ENCODE measurements around the gene ZFYVE9.
"Not testable (repeated sequence)": the region's sequence is repeated elsewhere in the genome, so short reads cannot be mapped to it uniquely, and the experiment has no call there.

The ZFYVE9 gene

GRCh38 chr1:52150445-52150844 is 8.6 kb downstream of the ZFYVE9 start:
- in situ Hi-C loops (cut with MboI; ENCODE audit: low sequenced_read_pairs) = not testable (repeated sequence)

DNA sequence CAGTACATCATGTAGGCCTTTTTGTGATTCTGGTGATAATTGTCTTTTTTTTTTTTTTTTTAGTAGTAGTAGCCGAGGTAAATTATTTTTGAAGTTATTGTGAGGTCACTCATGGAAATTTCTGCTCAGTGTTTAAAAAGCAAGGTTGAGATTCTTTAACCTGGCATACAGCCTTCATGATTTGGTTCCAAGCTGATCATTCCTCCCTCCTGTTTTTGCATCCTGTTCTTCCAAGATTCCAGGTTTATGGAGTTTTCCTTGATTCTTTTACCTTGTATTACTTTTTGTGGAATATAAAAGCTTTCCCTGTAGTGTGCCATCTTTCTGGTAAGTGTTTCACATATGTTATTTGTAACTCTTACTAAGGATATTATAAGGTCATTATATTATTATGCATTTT is 9.1 kb downstream of the ZFYVE9 start:
- in situ Hi-C loops (cut with MboI; ENCODE audit: low sequenced_read_pairs) = no loop called here

DNA sequence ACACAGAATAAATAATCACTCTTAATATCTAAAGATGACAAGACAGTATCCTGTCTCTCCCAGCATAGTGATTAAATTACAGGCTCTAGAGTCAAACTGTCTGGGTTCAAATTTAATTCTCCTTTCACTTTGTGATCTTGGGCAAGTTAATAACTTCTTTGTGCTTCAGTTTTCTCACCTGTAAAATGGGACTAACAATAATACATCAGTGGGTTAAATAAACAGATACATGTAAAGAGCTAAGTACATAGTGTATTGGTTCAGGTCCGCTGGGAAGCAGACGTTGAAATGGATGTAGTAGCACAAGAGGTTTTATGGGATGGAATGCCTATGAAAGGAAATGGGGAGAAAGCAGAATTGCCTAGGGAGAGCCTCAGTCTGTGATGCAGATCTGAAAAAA is 10.7 kb downstream of the ZFYVE9 start:
- in situ Hi-C loops (cut with MboI; ENCODE audit: low sequenced_read_pairs) = no loop called here

- in situ Hi-C loops (cut with MboI; ENCODE audit: low sequenced_read_pairs) = no loop called here
These were observed 11.1 kb downstream of the ZFYVE9 start for GRCh38 chr1:52153010-52153409.

- in situ Hi-C loops (cut with MboI; ENCODE audit: low sequenced_read_pairs) = no loop called here
These were observed 12.0 kb downstream of the ZFYVE9 start for GRCh38 chr1:52153898-52154297.

DNA sequence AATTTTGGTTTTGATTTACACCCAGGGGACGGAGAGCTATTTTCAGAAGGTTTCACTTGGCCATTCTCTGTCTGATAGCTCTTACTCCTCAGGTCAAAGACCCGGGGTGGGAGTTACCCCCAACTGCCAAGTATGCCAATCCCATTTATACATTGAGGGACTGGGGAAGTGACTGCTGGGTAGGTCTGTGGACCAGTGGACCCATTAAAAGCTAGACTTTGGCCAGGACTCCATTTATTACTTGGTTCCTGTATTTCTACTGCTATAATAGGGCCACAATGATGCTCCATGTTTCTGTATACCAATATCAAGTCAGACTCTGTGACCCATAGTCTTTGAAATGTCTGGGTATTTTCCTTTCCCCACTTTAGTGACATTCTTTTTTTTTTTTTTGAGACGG is 14.6 kb downstream of the ZFYVE9 start:
- in situ Hi-C loops (cut with MboI; ENCODE audit: low sequenced_read_pairs) = no loop called here

- in situ Hi-C loops (cut with MboI; ENCODE audit: low sequenced_read_pairs) = no loop called here
These were observed 15.7 kb downstream of the ZFYVE9 start for GRCh38 chr1:52157582-52157981.

DNA sequence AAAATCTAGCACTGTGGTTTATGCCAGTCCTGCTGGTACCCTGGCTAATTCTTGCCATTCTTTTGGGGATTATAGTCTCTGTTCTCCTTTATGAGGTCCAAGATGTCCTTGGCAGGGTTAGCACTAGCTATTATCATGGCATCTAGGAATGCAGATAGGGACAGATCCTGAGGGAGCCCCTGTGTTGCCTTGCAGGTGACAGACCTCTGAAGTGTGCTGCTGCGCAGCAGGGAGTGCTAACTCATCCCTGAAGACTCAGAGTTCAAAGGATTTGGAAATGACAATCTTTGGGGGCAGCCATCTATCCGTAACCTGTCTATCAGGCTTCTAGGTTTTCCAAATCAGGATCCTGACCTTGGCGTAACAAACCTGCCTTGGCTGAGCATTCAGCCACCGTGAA is 16.3 kb downstream of the ZFYVE9 start:
- in situ Hi-C loops (cut with MboI; ENCODE audit: low sequenced_read_pairs) = no loop called here

DNA sequence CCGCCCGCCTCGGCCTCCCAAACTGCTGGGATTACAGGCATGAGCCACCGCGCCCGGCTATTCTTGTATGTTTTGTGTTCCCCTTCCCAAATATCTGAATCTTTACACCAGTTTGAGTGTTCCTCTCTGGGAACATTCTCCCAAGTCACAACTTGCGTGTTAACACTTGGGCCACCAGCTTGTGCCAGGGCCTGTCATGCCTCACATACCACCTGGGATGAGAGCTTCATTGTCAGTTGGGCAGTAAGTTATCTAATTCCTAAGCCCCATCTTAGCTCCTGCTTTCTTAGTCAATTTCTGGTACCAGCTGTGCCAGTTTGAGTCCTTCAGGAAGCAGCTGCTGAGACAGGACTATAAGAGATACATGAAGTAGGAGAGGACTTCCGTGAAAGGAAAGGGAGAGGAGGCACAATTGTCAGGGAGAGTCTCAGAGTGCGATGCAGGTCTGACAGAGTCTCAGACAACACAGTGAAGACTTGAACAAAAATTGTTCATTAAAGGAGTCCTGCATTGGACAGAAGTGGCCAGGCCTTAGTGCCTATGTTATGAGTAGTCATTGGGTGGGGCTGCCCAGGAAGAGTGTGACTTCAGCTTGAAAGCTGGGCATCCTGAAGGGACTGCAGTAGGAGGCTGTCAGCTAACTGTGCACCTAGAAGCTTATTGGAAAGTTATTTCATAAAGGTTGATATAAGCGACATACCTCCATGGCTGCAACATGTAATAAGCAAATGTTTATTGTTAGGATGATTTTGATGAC is 17.3 kb downstream of the ZFYVE9 start:
- in situ Hi-C loops (cut with MboI; ENCODE audit: low sequenced_read_pairs) = no loop called here

DNA sequence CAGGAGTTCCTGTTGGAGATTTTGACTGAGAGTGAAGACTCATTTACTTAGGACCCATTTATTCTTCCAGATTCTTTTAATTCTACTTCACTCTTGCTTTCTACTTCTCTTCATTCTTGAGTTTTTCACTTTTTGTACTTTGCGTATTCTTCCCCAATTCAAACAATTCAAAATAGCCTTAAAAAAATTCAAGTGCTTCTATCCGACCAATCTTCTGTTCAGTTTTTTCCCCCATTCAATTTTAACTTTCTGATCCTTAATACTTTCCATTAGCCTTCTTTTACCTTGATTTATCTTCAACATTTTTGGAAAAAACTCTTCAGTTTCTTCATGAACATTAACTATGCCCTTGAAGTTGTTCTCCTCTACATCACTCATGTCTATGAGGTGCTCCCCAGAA is 21.1 kb downstream of the ZFYVE9 start:
- in situ Hi-C loops (cut with MboI; ENCODE audit: low sequenced_read_pairs) = no loop called here

DNA sequence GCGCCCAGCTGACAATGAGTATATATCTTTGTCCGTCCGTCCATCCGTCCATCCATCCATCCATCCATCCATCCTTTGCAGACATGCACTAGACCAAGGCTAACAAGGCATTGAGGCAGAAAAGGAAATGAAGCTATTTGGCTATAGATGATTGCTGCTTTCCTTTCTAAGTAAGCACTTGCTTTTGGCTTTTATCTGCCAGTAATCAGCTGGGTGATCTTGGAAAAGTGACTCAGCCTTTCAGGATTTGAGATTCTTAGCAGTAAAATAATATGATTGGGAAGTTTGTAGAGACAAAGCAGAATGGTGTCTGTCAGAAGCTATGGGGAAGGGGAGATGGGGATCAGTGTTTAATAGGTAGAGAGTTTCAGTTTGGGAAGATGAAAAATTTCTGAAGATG is 22.7 kb downstream of the ZFYVE9 start:
- in situ Hi-C loops (cut with MboI; ENCODE audit: low sequenced_read_pairs) = no loop called here

DNA sequence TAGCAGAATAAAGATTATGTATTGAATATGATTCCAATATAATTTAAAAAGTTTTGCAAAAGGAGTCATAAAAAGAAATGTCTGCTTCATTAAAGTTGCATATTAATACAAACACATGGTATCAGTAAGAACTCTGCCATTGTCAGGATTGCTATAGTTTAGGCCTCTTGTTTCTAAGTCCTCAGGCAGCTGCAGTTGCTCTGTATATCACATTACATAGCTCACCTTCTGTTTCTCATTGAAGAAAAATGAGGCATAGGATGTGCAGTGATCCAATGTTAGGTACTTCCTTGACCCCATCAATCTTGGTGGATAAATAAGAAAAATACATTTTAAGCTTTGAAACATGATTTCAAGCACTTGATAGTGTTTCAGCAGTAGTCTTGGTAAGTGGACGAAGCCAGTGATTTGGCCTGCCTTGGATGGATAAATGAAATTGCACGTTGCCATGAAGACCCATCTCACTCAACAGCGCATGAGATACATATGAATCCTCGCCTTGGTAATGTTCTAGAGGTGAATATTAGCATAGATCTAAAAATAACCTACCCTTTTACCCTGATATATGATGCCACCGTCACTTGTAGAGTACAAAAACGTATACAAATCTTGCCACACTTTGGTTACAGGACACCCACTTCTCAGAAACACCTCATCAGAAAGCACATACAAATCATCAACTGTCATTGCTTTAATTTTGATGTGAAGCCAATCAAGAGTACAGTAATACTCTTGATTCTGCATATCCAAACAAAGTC is 25.3 kb downstream of the ZFYVE9 start:
- in situ Hi-C loops (cut with MboI; ENCODE audit: low sequenced_read_pairs) = no loop called here

- in situ Hi-C loops (cut with MboI; ENCODE audit: low sequenced_read_pairs) = no loop called here
These were observed 26.6 kb downstream of the ZFYVE9 start for GRCh38 chr1:52168373-52169080.

DNA sequence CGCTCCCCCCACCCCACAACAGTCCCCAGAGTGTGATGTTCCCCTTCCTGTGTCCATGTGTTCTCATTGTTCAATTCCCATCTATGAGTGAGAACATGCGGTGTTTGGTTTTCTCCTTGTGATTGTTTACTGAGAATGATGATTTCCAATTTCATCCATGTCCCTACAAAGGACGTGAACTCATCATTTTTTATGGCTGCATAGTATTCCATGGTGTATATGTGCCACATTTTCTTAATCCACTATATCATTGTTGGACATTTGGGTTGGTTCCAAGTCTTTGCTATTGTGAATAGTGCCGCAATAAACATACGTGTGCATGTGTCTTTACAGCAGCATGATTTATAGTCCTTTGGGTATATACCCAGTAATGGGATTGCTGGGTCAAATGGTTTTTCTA is 29.3 kb downstream of the ZFYVE9 start:
- in situ Hi-C loops (cut with MboI; ENCODE audit: low sequenced_read_pairs) = not testable (repeated sequence)

DNA sequence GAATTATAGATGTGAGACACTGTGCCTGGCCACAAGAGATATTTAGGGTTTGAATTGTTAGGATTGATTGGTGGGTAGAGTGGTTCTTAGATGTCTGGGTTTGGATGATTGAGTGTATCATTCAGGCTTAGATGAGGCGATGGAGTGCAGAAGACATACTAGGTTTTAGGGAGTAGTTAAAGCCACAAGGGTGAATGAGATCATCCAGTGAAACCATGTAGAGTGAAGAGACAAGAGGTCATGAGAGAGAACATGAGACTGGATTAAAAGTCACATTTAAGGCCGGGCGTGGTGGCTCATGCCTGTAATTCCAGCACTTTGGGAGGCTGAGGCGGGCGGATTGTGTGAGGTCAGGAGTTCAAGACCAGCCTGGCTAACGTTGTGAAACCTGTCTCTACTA is 37.2 kb downstream of the ZFYVE9 start:
- in situ Hi-C loops (cut with MboI; ENCODE audit: low sequenced_read_pairs) = no loop called here

DNA sequence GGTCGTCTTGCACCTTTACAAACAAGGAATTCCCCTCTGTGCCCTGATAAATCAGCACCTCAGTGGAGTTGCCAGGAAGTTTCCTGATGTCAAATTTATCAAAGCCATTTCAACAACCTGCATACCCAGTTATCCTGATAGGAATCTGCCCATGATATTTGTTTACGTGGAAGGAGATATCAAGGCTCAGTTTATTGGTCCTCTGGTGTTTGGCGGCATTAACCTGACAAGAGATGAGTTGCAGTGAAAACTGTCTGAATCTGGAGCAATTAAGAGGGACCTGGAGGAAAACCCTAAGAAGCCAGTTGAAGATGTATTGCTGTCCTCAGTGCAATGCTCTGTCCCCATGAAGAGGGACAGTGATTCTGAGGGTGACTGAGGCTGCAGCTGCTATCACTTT is 38.3 kb downstream of the ZFYVE9 start:
- in situ Hi-C loops (cut with MboI; ENCODE audit: low sequenced_read_pairs) = no loop called here

- in situ Hi-C loops (cut with MboI; ENCODE audit: low sequenced_read_pairs) = not testable (repeated sequence)
These were observed 39.9 kb downstream of the ZFYVE9 start for GRCh38 chr1:52181759-52182158.

DNA sequence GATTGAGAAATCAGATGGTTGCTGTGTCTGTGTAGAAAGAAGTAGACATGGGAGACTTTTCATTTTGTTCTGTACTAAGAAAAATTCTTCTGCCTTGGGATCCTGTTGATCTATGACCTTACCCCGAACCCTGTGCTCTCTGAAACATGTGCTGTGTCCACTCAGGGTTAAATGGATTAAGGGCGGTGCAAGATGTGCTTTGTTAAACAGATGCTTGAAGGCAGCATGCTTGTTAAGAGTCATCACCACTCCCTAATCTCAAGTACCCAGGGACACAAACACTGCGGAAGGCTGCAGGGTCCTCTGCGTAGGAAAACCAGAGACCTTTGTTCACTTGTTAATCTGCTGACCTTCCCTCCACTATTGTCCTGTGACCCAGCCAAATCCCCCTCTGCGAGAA is 40.4 kb downstream of the ZFYVE9 start:
- in situ Hi-C loops (cut with MboI; ENCODE audit: low sequenced_read_pairs) = not testable (repeated sequence)

GRCh38 chr1:52182874-52183400 is 41.0 kb downstream of the ZFYVE9 start:
- in situ Hi-C loops (cut with MboI; ENCODE audit: low sequenced_read_pairs) = no loop called here

DNA sequence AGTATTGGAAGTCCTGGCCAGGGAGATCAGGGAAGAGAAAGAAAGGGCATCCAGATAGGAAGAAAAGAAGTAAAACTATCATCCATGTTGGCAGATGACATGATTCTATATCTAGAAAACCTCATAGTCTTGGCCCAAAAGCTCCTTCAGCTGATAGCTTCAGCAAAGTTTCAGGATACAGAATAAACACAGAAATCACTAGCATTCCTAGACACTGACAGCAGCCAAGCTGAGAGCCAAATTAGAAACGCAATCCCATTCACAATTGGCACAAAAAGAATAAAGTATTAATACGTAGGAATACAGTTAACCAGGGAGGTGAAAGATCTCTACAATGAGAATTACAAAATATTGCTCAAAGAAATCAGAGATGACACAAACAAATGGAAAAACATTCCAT is 44.6 kb downstream of the ZFYVE9 start:
- in situ Hi-C loops (cut with MboI; ENCODE audit: low sequenced_read_pairs) = no loop called here

DNA sequence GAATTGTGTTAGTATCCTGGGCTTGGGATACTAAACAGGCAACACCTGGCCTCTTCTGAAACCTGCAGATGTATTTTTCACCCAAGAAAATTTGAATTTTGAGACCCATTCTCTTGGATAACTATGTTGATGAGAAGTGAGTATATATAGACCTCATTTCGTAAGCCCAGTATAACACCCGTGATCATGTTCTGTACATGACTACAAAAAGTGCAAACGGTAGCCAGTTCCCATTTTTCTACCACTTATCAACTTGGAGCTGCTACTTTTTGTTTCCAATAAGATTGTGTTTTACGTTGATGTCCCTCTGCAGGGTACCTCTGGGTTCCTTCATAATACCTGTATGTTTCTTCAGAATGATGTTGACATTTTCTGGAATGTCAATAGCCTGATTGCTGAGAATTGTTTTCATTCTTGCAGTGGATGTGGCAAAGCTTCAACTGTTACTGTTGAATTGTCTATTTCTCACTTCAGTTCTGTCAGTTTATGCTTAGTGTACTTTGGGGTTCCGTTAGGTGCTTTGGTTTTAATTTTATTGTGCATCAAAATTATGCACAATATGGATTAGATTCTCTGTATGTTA is 48.1 kb downstream of the ZFYVE9 start:
- in situ Hi-C loops (cut with MboI; ENCODE audit: low sequenced_read_pairs) = no loop called here
